Fibroblast of peridontal ligament (primary cell): ENCODE results near the gene RIMS1.

Experiments
- DNase-seq: peaks from one replicate; pipeline ENCODE4 v3.0.0-alpha.2; 2010; ENCODE audit errors: extremely low read depth

RIMS1 gene

GRCh38 chr6:72083976-72084375 is 197.6 kb downstream of the RIMS1 start:
- DNase-seq, result no peak

GRCh38 chr6:72084992-72085569 is 198.7 kb downstream of the RIMS1 start:
- DNase-seq, result peak; percentile 62

- no peak for DNase-seq
These were observed 208.2 kb downstream of the RIMS1 start for GRCh38 chr6:72094506-72094905.

GRCh38 chr6:72102561-72102960 is 216.2 kb downstream of the RIMS1 start:
- DNase-seq, result peak; percentile 35

GRCh38 chr6:72111611-72112010 is 225.3 kb downstream of the RIMS1 start:
- no peak for DNase-seq

GRCh38 chr6:72130327-72130726 is 244.0 kb downstream of the RIMS1 start:
- no peak for DNase-seq

GRCh38 chr6:72132427-72132826 is 246.1 kb downstream of the RIMS1 start:
- DNase-seq, result no peak

- no peak for DNase-seq
These were observed 246.5 kb downstream of the RIMS1 start for GRCh38 chr6:72132851-72133250.

- no peak for DNase-seq
These were observed 247.0 kb downstream of the RIMS1 start for GRCh38 chr6:72133324-72133723.

- DNase-seq, result peak; percentile 56
These were observed 254.4 kb downstream of the RIMS1 start for GRCh38 chr6:72140795-72141194.

- no peak for DNase-seq
These were observed 263.4 kb downstream of the RIMS1 start for GRCh38 chr6:72149715-72150114.

- DNase-seq, result no peak
These were observed 265.4 kb downstream of the RIMS1 start for GRCh38 chr6:72151742-72152141.

GRCh38 chr6:72175916-72176315 is 289.6 kb downstream of the RIMS1 start:
- peak; percentile 48 for DNase-seq

GRCh38 chr6:72182337-72183246 is 296.2 kb downstream of the RIMS1 start:
- peak; percentile 10 for DNase-seq

GRCh38 chr6:72203983-72204382 is 317.6 kb downstream of the RIMS1 start:
- no peak for DNase-seq

GRCh38 chr6:72205500-72205899 is 319.1 kb downstream of the RIMS1 start:
- DNase-seq, result peak; percentile 18

GRCh38 chr6:72206606-72207005 is 320.3 kb downstream of the RIMS1 start:
- no peak for DNase-seq

- no peak for DNase-seq
These were observed 326.3 kb downstream of the RIMS1 start for GRCh38 chr6:72212686-72213085.

GRCh38 chr6:72213654-72214053 is 327.3 kb downstream of the RIMS1 start:
- no peak for DNase-seq

- DNase-seq, result no peak
These were observed 330.1 kb downstream of the RIMS1 start for GRCh38 chr6:72216222-72217068.

- no peak for DNase-seq
These were observed 331.3 kb downstream of the RIMS1 start for GRCh38 chr6:72217626-72218025.

- peak; percentile 16 for DNase-seq
These were observed 331.8 kb downstream of the RIMS1 start for GRCh38 chr6:72218125-72218524.
